H7 (cell line): ENCODE data around the gene RPS6KL1. TPM values are rescaled to one million over a fixed set of nuclear protein-coding genes. Genes with fewer than 3 reads are reported as not detected.

Experiments
- DNase-seq: peaks from one replicate; pipeline ENCODE4 v3.0.0; 2012
- H3K27me3 ChIP-seq: 2 replicates; pipeline ENCODE4 v1.6.0; 2011; ENCODE audit warnings: mild to moderate bottlenecking, low read length; ENCODE audit not compliant: control insufficient read depth, insufficient read depth
- H3K36me3 ChIP-seq: replicated peaks from 2 replicates; pipeline ENCODE4 v1.5.1; 2011; ENCODE audit warnings: low read length; ENCODE audit not compliant: control insufficient read depth, insufficient read depth
- H3K4me3 ChIP-seq: 2 replicates; pipeline ENCODE4 v1.5.1; 2011; ENCODE audit warnings: low read depth, mild to moderate bottlenecking, control low read depth, low read length, moderate library complexity; ENCODE audit not compliant: insufficient read depth
- total RNA-seq: library from RNA; depleted of rRNA; stranded (reverse); fragments of >200 nt; shearing (Covaris generic); gene quantifications from 2 replicates; pipeline ENCODE4 v1.2.3, GENCODE V29; 2014

RPS6KL1 gene
- total RNA-seq, 1 experiment from 2014 or later, result 12.4 TPM

GRCh38 chr14:74915826-74916225, 7.2 kb downstream of the RPS6KL1 start:
- H3K36me3 ChIP-seq, result peaks cover 3% of the 10 kb centered on the region
- no peak overlapping the region for H3K4me3 ChIP-seq
- H3K27me3 ChIP-seq, result no peaks in the 10 kb centered on the region
- DNase-seq, result no peak

DNA sequence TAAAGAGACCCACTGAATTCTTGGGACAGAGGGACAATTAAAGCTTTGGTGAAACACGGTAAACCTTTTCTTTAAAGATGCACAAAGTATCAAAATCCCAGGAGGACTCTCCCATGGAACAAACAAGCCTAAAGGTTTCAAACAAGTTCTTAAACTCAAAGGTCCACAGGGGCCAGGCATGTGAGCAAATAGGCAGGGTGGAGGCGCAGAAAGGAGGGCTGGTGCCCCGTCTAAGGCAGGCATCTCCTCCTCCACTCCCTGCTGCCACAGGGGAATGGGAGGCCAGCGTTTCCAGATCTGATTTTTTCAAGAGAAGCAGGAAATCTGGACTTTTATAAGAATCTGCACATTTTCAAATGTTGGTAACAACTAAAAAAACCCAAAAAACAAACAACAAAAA, 7.6 kb downstream of the RPS6KL1 start:
- H3K36me3 ChIP-seq, result peaks cover 3% of the 10 kb centered on the region
- DNase-seq, result no peak
- no peak overlapping the region for H3K4me3 ChIP-seq
- no peaks in the 10 kb centered on the region for H3K27me3 ChIP-seq

DNA sequence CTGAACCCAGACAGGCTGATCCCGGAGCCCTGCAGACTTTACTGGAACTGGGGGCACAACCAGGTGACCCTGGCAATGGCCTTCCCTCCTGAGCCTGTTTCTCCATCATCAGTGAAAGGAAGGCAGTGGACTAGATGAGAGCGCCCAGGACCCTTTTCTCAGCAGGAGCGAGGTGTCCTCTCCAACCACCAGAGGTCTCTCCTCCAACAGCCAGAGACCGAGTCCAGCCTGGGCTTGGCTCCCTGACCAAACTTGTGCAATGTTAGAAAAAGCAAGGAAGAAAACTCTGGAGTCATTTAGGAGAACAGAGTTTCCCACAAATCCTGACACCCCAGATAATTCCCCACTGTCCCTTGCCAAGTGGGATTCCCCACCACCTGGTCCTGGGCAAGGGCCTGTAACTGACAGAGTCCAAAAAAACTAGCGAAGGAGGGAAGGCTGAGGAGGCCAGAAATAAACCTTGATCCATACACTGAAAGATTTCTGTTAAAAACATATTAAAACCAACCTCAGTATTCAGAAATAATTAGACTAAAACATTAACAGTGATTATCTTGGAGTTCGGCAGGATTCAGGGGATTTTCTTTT, 9.0 kb downstream of the RPS6KL1 start:
- DNase-seq, result peak; percentile 85
- Histone ChIP-seq H3K4me3 (no peak overlapping the region), H3K27me3 (no peaks in the 10 kb centered on the region), H3K36me3 (no peaks in the 10 kb centered on the region; the same call in 1 of the 2 replicates)

GRCh38 chr14:74913393-74913910, 9.6 kb downstream of the RPS6KL1 start:
- no peaks in the 10 kb centered on the region; the same call in 1 of the 2 replicates for H3K36me3 ChIP-seq
- no peaks in the 10 kb centered on the region for H3K27me3 ChIP-seq
- H3K4me3 ChIP-seq, result no peak overlapping the region
- no peak for DNase-seq

DNA sequence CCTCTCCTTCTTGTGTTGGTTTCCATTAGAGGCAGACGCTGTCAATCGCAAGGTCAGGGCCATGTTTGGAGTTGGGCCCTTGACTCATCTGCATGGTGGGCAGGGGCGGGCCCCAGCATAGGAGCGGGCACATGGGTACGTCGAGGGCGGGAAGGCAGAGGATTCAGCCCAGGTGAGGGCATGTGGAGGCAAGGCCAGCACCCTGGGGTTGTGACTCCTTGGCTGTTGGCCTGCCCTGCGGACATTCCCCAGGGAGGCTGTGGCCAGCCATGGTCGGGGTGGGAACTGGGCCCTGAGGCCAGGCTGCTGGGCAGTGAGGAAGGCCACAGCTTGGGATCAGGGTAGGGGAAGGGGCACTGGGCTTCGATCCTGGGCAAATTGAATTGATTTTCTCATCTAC, 10.3 kb downstream of the RPS6KL1 start:
- peak; percentile 47 for DNase-seq
- no peaks in the 10 kb centered on the region; the same call in 1 of the 2 replicates for H3K36me3 ChIP-seq
- H3K4me3 ChIP-seq, result no peak overlapping the region
- H3K27me3 ChIP-seq, result no peaks in the 10 kb centered on the region

GRCh38 chr14:74912111-74912510, 10.9 kb downstream of the RPS6KL1 start:
- no peak overlapping the region for H3K4me3 ChIP-seq
- H3K36me3 ChIP-seq, result no peaks in the 10 kb centered on the region; the same call in 1 of the 2 replicates
- peak; percentile 29 for DNase-seq
- no peaks in the 10 kb centered on the region for H3K27me3 ChIP-seq

GRCh38 chr14:74911704-74912103, 11.4 kb downstream of the RPS6KL1 start:
- H3K27me3 ChIP-seq, result no peaks in the 10 kb centered on the region
- H3K4me3 ChIP-seq, result no peak overlapping the region
- DNase-seq, result peak; percentile 51
- H3K36me3 ChIP-seq, result no peaks in the 10 kb centered on the region; the same call in 1 of the 2 replicates

DNA sequence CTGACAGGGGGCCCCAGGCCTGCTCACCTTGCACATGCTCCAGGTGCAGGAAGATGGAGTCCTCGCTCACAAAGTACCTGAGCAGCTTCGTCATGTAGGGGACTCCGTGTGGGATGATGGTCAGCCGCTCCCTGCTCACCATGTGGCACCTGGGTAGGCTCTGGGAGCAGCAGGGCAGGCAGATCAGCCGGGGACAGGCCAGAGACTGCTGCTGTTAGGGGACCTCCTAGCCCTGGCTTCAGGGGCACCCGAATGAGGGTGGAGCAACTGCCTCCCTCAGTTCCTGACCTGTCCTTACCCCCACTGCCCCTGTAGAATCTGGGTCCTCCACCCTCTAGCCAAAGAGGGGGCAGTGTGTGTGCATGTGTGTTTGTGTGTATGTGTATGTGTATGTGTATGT, 11.8 kb downstream of the RPS6KL1 start:
- peaks cover 2% of the 10 kb centered on the region for H3K36me3 ChIP-seq
- DNase-seq, result peak; percentile 38
- no peak overlapping the region for H3K4me3 ChIP-seq
- H3K27me3 ChIP-seq, result no peaks in the 10 kb centered on the region

- Histone ChIP-seq H3K36me3 (peaks cover 2% of the 10 kb centered on the region), H3K27me3 (no peaks in the 10 kb centered on the region), H3K4me3 (no peak overlapping the region)
- DNase-seq, result peak; percentile 61
These were observed 12.5 kb downstream of the RPS6KL1 start for GRCh38 chr14:74910556-74910955.

- no peaks in the 10 kb centered on the region for H3K27me3 ChIP-seq
- peaks cover 2% of the 10 kb centered on the region for H3K36me3 ChIP-seq
- no peak overlapping the region for H3K4me3 ChIP-seq
- peak; percentile 52 for DNase-seq
These were observed 13.1 kb downstream of the RPS6KL1 start for GRCh38 chr14:74909911-74910310.

DNA sequence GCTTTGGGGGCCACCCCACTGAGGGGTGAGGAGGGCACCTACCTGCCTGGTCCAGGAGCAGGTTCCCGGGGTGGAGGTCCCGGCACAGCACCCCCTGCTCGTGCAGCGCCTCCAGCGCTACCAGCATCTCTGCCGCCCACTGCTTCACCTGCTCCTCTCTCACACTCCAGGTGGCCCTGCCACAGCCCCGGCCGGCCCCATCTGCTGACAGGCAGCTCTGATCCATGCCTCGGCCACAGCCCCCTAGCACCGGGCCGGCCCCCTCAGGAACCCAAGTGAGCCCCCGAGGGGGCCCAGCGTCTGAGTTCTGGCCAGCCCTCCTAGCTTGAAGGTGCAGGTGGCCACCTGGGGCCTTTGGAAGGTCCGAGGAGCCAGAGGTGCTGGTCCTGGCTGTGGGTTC, 13.6 kb downstream of the RPS6KL1 start:
- Histone ChIP-seq H3K27me3 (no peaks in the 10 kb centered on the region), H3K36me3 (peaks cover 4% of the 10 kb centered on the region), H3K4me3 (no peak overlapping the region)
- peak; percentile 59 for DNase-seq

- peak; percentile 49 for DNase-seq
- no peaks in the 10 kb centered on the region for H3K27me3 ChIP-seq
- peaks cover 4% of the 10 kb centered on the region for H3K36me3 ChIP-seq
- H3K4me3 ChIP-seq, result no peak overlapping the region
These were observed 14.2 kb downstream of the RPS6KL1 start for GRCh38 chr14:74908861-74909341.

DNA sequence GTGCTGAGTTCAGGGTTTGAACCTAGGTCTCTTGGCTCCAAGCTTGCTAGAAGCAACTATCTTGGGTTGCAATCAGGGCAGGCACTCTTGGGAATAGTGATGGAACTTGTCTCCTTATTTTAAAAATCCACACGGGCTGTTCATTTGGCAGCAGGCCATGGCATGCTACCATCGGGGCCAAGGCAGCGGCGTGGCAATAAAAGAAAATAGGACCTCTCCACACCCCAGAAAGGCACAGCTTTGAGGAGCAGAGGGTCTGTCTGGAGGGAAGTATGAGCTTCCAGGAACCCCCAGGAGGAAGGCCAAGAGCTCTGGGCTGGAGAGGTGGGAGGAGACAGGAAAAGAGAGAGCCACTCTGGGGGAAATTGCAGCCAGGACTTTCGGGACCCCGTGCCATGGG, 15.3 kb downstream of the RPS6KL1 start:
- Histone ChIP-seq H3K4me3 (no peak overlapping the region), H3K36me3 (peaks cover 10% of the 10 kb centered on the region), H3K27me3 (no peaks in the 10 kb centered on the region)
- DNase-seq, result no peak

DNA sequence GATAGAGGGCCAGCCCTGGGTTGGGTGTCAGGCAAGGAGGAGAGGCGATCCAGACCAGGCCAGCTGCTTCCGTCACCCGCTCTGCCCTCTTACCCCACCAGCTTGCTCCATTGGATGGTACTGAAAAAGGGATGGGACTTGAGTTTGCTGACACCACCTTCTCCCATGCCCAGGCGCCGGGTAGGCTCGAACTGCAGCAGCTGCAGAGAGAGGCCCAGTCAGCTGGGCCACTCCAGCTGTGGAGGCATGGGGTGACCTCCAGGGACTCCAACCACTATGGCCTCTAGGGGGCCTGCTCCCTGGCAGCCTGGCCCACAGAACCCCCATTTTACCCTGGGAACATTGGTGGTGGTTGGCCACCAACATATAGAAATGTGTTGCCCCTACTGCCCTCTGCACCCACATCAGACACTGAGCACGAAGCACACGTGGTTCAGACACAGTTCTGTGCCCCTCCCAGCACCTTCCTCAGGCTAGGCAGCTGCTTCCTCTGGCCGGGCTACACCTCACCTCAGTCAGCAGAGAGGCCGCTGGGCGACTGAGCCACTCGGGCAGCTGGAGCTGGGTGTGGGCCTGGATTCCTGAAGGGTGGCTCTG, 16.0 kb downstream of the RPS6KL1 start:
- Histone ChIP-seq H3K4me3 (no peak overlapping the region), H3K27me3 (no peaks in the 10 kb centered on the region), H3K36me3 (peaks cover 15% of the 10 kb centered on the region)
- DNase-seq, result peak; percentile 76

DNA sequence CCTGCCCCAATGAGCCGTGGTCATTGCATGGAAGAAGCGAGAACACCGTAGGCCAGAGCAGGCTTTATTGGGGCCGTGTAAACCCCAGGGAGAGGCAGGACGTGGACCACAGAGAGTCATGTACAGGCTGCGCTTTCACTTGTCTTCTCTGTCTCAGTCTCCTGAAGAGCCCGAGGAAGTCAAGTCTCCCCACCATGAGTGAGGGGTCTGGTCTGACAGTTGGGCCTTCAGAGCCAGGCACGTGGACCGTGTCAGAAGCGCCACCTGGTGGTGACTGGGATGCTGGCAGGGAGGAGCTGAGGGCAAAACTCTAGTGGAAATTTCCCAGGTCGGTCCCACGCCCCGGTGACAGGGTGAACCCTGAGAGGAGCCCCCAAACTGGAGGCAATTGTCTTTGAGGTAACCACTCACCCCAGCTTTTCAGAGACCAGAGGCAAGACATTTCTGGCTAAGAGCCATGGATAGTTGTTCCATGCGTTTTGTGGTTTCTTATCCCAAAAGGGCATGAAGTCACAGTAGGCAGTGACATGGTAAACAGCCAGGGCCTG, 17.4 kb downstream of the RPS6KL1 start:
- H3K36me3 ChIP-seq, result peaks cover 26% of the 10 kb centered on the region
- peak; percentile 92 for DNase-seq

More for the DNA sequence above, 17.4 kb downstream of the RPS6KL1 start:
- Histone ChIP-seq H3K27me3 (no peaks in the 10 kb centered on the region), H3K4me3 (no peak overlapping the region)
